Natural killer cell treated with Interleukin-12 subunit alpha and Interleukin-12 subunit beta and Interleukin-15 and Interleukin-18, amount 100 ng/mL, for 72 hours (primary cell): ENCODE results near the gene TMEM214. TPM values are rescaled to one million over a fixed set of nuclear protein-coding genes. Genes with fewer than 3 reads are reported as not detected.

Experiments used
- ATAC-seq, 2 donors: fragments of 150-1000 bp; cut with Tn5 transposase in 1 of 2; sonication (Bioruptor Pico), chemical (Tn5 transposase) in 1 of 2; 2 replicates each; pipeline ENCODE4 v1.10.0; 2021
- DNase-seq: peaks from one replicate; pipeline ENCODE4 v3.0.0; 2022; ENCODE audit warnings: low spot score
- H3K27ac Mint-ChIP-seq, 2 donors: 1 replicate in 1 of 2; 2 replicates in 1 of 2; pipeline ENCODE4 v1.8.0; 2022; ENCODE audit warnings: mixed read lengths in 2 of 2, mild to moderate bottlenecking in 1 of 2, moderate library complexity in 1 of 2
- H3K27me3 Mint-ChIP-seq, 2 donors: 1 replicate in 1 of 2; 2 replicates in 1 of 2; pipeline ENCODE4 v1.8.0; 2022; ENCODE audit warnings: mixed read lengths in 2 of 2
- H3K36me3 Mint-ChIP-seq: one replicate; pipeline ENCODE4 v1.8.0; 2022; ENCODE audit warnings: mixed read lengths
- H3K4me1 Mint-ChIP-seq, 2 donors: 1 replicate in 1 of 2; 2 replicates in 1 of 2; pipeline ENCODE4 v1.8.0; 2022; ENCODE audit warnings: low read depth in 2 of 2, mixed read lengths in 2 of 2, mild to moderate bottlenecking in 1 of 2
- H3K4me3 Mint-ChIP-seq: one replicate; pipeline ENCODE4 v1.8.0; 2022; ENCODE audit warnings: mixed read lengths
- H3K9me3 Mint-ChIP-seq: 2 replicates; pipeline ENCODE4 v1.8.0; 2022; ENCODE audit warnings: mixed read lengths
- total RNA-seq, 2 donors: library from RNA; stranded (reverse); gene quantifications; one replicate each; pipeline ENCODE4 v1.2.3, GENCODE V29; 2022

The TMEM214 gene
- total RNA-seq, 2 donors from 2014 or later, result 132 to 176 TPM

DNA sequence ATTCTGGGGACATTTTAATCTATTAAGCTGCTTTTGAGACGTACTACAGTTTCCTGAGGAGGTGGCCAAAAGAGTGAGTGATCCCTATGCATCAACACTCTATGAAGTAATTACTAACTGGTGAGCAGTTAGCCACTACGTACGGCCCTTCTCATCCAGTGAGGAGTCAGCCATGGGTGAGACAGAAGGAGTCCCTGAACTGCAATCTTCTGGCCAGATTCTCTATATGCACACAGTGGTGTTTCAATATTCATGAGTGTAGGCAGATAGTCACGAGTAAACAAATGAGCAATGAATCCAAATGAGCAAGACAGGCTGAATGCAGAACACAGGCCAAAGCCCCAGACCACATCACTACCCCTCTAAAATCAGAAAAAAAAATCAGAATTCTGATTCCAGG is 29.8 kb upstream of the TMEM214 start:
- Mint-ChIP-seq H3K27ac (no peak overlapping the region), H3K9me3 (no peaks in the 10 kb centered on the region), H3K27me3 (peaks cover 11 to 13% of the 10 kb centered on the region in 2 donors), H3K36me3 (no peaks in the 10 kb centered on the region), H3K4me1 (no peaks in the 10 kb centered on the region), H3K4me3 (no peak overlapping the region)
- ATAC-seq (no peak), DNase-seq (no peak)

- no peaks in the 10 kb centered on the region for H3K9me3 Mint-ChIP-seq
- DNase-seq, result no peak
- ATAC-seq, result no peak
- no peaks in the 10 kb centered on the region for H3K4me1 Mint-ChIP-seq
- H3K27ac Mint-ChIP-seq, result no peak overlapping the region
- no peaks in the 10 kb centered on the region for H3K36me3 Mint-ChIP-seq
- no peak overlapping the region for H3K4me3 Mint-ChIP-seq
- peaks cover 9 to 10% of the 10 kb centered on the region in 2 donors for H3K27me3 Mint-ChIP-seq
Measured at GRCh38 chr2:27003857-27004256, 28.9 kb upstream of the TMEM214 start.

DNA sequence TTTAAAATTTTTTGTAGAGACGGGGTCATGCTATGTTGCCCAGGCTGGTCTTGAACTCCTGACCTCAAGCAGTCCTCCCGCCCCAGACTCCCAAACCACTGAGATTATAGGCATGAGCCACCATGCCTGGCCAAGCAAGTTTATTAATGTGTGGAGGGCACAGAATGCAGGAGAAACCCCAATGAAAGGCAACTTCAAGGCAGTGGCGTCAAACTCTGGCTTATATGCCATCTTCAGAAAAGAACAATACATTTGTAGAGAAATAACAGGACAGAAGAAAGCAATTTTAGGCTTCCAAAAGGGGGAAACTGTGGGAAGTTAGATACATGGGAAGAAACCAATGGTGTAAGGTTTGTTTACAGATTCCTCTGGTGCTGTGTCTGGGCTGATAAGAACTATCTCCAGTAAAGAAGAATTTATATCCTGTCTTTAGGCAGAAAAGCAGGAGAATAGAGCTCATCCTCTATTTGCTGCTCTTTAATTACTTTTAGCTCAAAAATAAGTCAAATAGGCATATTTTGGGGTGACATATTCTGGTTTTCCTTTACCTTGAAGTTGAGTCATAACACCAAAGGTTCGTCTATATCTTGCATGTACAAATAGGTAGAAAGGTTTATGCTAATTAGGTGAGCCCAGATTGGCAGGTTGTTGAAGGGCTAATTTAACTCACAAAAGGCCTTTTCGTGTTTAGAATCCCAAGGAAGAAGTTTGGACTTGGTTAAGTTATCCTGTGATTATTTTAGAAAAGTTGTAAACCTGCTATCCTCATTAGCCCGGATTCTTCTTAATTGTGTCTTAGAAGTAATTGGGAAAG is 26.0 kb upstream of the TMEM214 start:
- Mint-ChIP-seq H3K4me1 (peaks cover 3 to 6% of the 10 kb centered on the region in 2 donors), H3K27ac (no peak overlapping the region), H3K27me3 (peaks cover 9 to 11% of the 10 kb centered on the region in 2 donors), H3K9me3 (no peaks in the 10 kb centered on the region), H3K4me3 (no peak overlapping the region), H3K36me3 (no peaks in the 10 kb centered on the region)
- ATAC-seq (no peak), DNase-seq (no peak)

DNA sequence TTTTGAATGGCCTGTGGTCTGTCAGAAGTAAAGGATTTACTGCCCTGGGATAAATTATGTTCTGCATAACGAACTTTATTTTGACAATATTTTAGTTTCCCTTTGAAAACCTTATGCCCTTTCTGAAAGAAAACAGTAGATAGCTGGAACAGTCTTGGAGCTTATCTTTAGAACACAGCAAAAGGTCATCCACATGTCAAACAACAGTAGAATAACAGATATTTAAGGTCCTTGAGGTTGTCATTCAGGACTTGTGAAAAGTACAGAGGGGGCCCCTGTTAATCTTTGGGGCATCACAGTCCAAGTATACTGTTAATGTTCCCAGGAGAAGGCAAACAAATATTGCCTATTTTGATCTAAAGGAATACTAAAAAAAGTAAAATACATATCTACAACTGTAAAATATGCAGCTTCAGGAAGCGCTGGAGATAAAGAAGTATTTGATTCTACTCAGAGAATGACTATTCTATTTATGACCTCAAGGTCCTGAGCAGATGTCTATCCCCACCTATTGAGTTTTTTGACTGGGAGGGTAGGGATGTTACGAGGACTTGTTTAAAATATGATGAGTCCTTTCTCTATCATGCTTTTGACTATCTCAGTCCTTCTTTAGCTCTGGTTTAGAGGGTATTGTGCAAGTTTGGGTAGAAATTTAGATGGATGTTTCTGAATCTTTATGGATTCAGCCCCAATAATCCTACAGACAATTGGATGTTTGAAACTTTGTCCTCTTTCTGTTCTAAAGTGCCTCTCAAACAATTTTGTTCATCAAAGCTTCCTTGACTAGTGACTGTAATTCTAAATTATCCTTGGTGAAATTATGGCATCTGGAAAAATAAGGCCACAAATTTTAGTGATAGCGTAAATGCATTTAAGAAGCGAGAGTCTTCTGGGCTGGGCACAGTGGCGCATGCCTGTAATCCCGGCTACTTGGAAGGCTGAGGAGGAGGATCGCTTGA is 25.1 kb upstream of the TMEM214 start:
- Mint-ChIP-seq H3K9me3 (no peaks in the 10 kb centered on the region), H3K4me3 (no peak overlapping the region), H3K4me1 (peaks cover 3 to 6% of the 10 kb centered on the region in 2 donors), H3K36me3 (no peaks in the 10 kb centered on the region), H3K27me3 (peaks cover 9 to 11% of the 10 kb centered on the region in 2 donors), H3K27ac (no peak overlapping the region)
- DNase-seq (no peak), ATAC-seq (no peak)

GRCh38 chr2:27008678-27009077 is 24.1 kb upstream of the TMEM214 start:
- H3K4me3 Mint-ChIP-seq, result no peak overlapping the region
- H3K4me1 Mint-ChIP-seq, result peaks cover 3 to 6% of the 10 kb centered on the region in 2 donors
- H3K36me3 Mint-ChIP-seq, result no peaks in the 10 kb centered on the region
- no peak overlapping the region for H3K27ac Mint-ChIP-seq
- peaks cover 9 to 11% of the 10 kb centered on the region in 2 donors for H3K27me3 Mint-ChIP-seq
- no peaks in the 10 kb centered on the region for H3K9me3 Mint-ChIP-seq
- DNase-seq, result no peak
- ATAC-seq, result no peak

GRCh38 chr2:27009083-27009482 is 23.7 kb upstream of the TMEM214 start:
- no peak for DNase-seq
- Mint-ChIP-seq H3K36me3 (no peaks in the 10 kb centered on the region), H3K27me3 (peaks cover 9 to 11% of the 10 kb centered on the region in 2 donors), H3K4me3 (no peak overlapping the region), H3K27ac (no peak overlapping the region), H3K4me1 (peaks cover 3 to 6% of the 10 kb centered on the region in 2 donors), H3K9me3 (no peaks in the 10 kb centered on the region)
- ATAC-seq, result no peak

GRCh38 chr2:27009716-27010115 is 23.0 kb upstream of the TMEM214 start:
- no peak overlapping the region for H3K4me3 Mint-ChIP-seq
- DNase-seq, result no peak
- H3K4me1 Mint-ChIP-seq, result peaks cover 3 to 6% of the 10 kb centered on the region in 2 donors
- no peak overlapping the region for H3K27ac Mint-ChIP-seq
- ATAC-seq, result no peak
- no peaks in the 10 kb centered on the region for H3K9me3 Mint-ChIP-seq
- H3K27me3 Mint-ChIP-seq, result peaks cover 9 to 11% of the 10 kb centered on the region in 2 donors
- no peaks in the 10 kb centered on the region for H3K36me3 Mint-ChIP-seq

GRCh38 chr2:27010139-27010538 is 22.6 kb upstream of the TMEM214 start:
- peaks cover 9 to 11% of the 10 kb centered on the region in 2 donors for H3K27me3 Mint-ChIP-seq
- no peaks in the 10 kb centered on the region for H3K36me3 Mint-ChIP-seq
- peaks cover 3 to 6% of the 10 kb centered on the region in 2 donors for H3K4me1 Mint-ChIP-seq
- DNase-seq (no peak), ATAC-seq (no peak)
- no peak overlapping the region for H3K4me3 Mint-ChIP-seq
- no peaks in the 10 kb centered on the region for H3K9me3 Mint-ChIP-seq
- H3K27ac Mint-ChIP-seq, result no peak overlapping the region

GRCh38 chr2:27013738-27014137 is 19.0 kb upstream of the TMEM214 start:
- Mint-ChIP-seq H3K9me3 (no peaks in the 10 kb centered on the region), H3K27me3 (peaks cover 7% of the 10 kb centered on the region in 2 donors), H3K4me3 (no peak overlapping the region), H3K36me3 (no peaks in the 10 kb centered on the region), H3K4me1 (peaks cover 3 to 6% of the 10 kb centered on the region in 2 donors), H3K27ac (no peak overlapping the region)
- DNase-seq (no peak), ATAC-seq (no peak)

GRCh38 chr2:27014771-27015433 is 17.9 kb upstream of the TMEM214 start:
- Mint-ChIP-seq H3K4me1 (peaks cover 3 to 6% of the 10 kb centered on the region in 2 donors), H3K27ac (no peak overlapping the region), H3K9me3 (no peaks in the 10 kb centered on the region), H3K36me3 (no peaks in the 10 kb centered on the region), H3K27me3 (peaks cover under 1% of the 10 kb centered on the region in 2 donors), H3K4me3 (no peak overlapping the region)
- ATAC-seq, result no peak
- no peak for DNase-seq

- H3K27me3 Mint-ChIP-seq, result no peaks in the 10 kb centered on the region
- H3K27ac Mint-ChIP-seq, result no peak overlapping the region
- H3K4me3 Mint-ChIP-seq, result no peak overlapping the region
- no peaks in the 10 kb centered on the region for H3K36me3 Mint-ChIP-seq
- no peaks in the 10 kb centered on the region for H3K4me1 Mint-ChIP-seq
- ATAC-seq, result no peak
- no peak for DNase-seq
- H3K9me3 Mint-ChIP-seq, result no peaks in the 10 kb centered on the region
Measured at GRCh38 chr2:27016801-27017325, 15.9 kb upstream of the TMEM214 start.

- no peak overlapping the region for H3K4me3 Mint-ChIP-seq
- no peaks in the 10 kb centered on the region for H3K36me3 Mint-ChIP-seq
- H3K27me3 Mint-ChIP-seq, result no peaks in the 10 kb centered on the region
- no peak overlapping the region for H3K27ac Mint-ChIP-seq
- H3K4me1 Mint-ChIP-seq, result no peaks in the 10 kb centered on the region
- DNase-seq (no peak), ATAC-seq (no peak)
- no peaks in the 10 kb centered on the region for H3K9me3 Mint-ChIP-seq
Measured at GRCh38 chr2:27018142-27018541, 14.6 kb upstream of the TMEM214 start.

- H3K36me3 Mint-ChIP-seq, result no peaks in the 10 kb centered on the region
- DNase-seq (no peak), ATAC-seq (no peak)
- no peaks in the 10 kb centered on the region for H3K4me1 Mint-ChIP-seq
- H3K27ac Mint-ChIP-seq, result no peak overlapping the region
- no peak overlapping the region for H3K4me3 Mint-ChIP-seq
- no peaks in the 10 kb centered on the region for H3K27me3 Mint-ChIP-seq
- no peaks in the 10 kb centered on the region for H3K9me3 Mint-ChIP-seq
Measured at GRCh38 chr2:27019459-27019858, 13.3 kb upstream of the TMEM214 start.
